Osteoblast (primary cell): ENCODE data around the gene KCNA10. TPM values are rescaled to one million over a fixed set of nuclear protein-coding genes. Genes with fewer than 3 reads are reported as not detected.
"Not testable (repeated sequence)": the region's sequence is repeated elsewhere in the genome, so short reads cannot be mapped to it uniquely, and the experiment has no call there.

Experiments
- DNase-seq: peaks from one replicate; pipeline ENCODE4 v3.0.0; 2011; ENCODE audit warnings: low spot score, mixed read lengths; ENCODE audit not compliant: insufficient read length; ENCODE audit errors: missing footprints
- H2AFZ ChIP-seq: 2 replicates; pipeline ENCODE4 v1.6.0; 2011; ENCODE audit warnings: mild to moderate bottlenecking, low read length
- H3K27ac ChIP-seq: 2 replicates; pipeline ENCODE4 v1.5.1; 2011; ENCODE audit warnings: mild to moderate bottlenecking, low read depth, low read length, moderate library complexity
- H3K27me3 ChIP-seq: 2 replicates; pipeline ENCODE4 v1.6.0; 2012; ENCODE audit warnings: mild to moderate bottlenecking, control low read depth, inconsistent platforms, low read length, moderate library complexity; ENCODE audit not compliant: insufficient read depth
- H3K36me3 ChIP-seq: 2 replicates; pipeline ENCODE4 v1.5.1; 2011; ENCODE audit warnings: mild to moderate bottlenecking, low read length, control low read depth, moderate library complexity; ENCODE audit not compliant: insufficient read depth
- H3K4me1 ChIP-seq: 2 replicates; pipeline ENCODE4 v1.5.1; 2011; ENCODE audit warnings: mild to moderate bottlenecking, low read length, control low read depth, moderate library complexity; ENCODE audit not compliant: insufficient read depth
- H3K4me2 ChIP-seq: 2 replicates; pipeline ENCODE4 v1.6.0; 2011; ENCODE audit warnings: mild to moderate bottlenecking, low read length; ENCODE audit not compliant: insufficient read depth
- H3K4me3 ChIP-seq: fragments of 200-600 bp; sonication (generic); 3 replicates; pipeline ENCODE4 v1.5.1; 2012; ENCODE audit warnings: mild to moderate bottlenecking, low read length, inconsistent platforms; ENCODE audit not compliant: insufficient read depth
- H3K79me2 ChIP-seq: 2 replicates; pipeline ENCODE4 v1.6.0; 2012; ENCODE audit warnings: mild to moderate bottlenecking, low read length, control low read depth, inconsistent platforms; ENCODE audit not compliant: insufficient read depth
- H3K9me3 ChIP-seq: 2 replicates; pipeline ENCODE4 v1.5.1; 2011; ENCODE audit warnings: low read depth, low read length, control low read depth
- H4K20me1 ChIP-seq: 2 replicates; pipeline ENCODE4 v1.6.0; 2012; ENCODE audit warnings: mild to moderate bottlenecking, low read length, control low read depth; ENCODE audit not compliant: insufficient read depth
- CTCF ChIP-seq: IDR thresholded peaks from 2 replicates; pipeline ENCODE4 v1.5.1; 2011; ENCODE audit warnings: mild to moderate bottlenecking, low read depth, low read length, moderate library complexity; ENCODE audit errors: extremely low read depth
- total RNA-seq: library from RNA; depleted of rRNA; stranded (reverse); fragments of >200 nt; gene quantifications from 2 replicates; pipeline ENCODE4 v1.2.3, GENCODE V29; 2012

Gene KCNA10
- total RNA-seq, 1 donor, result not detected

- no peaks in the 10 kb centered on the region for H3K9me3 ChIP-seq
- no peaks in the 10 kb centered on the region for H4K20me1 ChIP-seq
- no peaks in the 10 kb centered on the region for H3K4me1 ChIP-seq
- no peak for TF ChIP-seq CTCF
- DNase-seq, result no peak
- no peaks in the 10 kb centered on the region for H3K36me3 ChIP-seq
- no peaks in the 10 kb centered on the region for H3K27me3 ChIP-seq
- H2AFZ ChIP-seq, result no peak overlapping the region
- H3K4me3 ChIP-seq, result no peak overlapping the region
- no peaks in the 10 kb centered on the region for H3K79me2 ChIP-seq
- H3K4me2 ChIP-seq, result no peak overlapping the region
- H3K27ac ChIP-seq, result no peak overlapping the region
Measured at GRCh38 chr1:110513511-110513910, 5.5 kb downstream of the KCNA10 start.

GRCh38 chr1:110511436-110511835, 7.5 kb downstream of the KCNA10 start:
- H3K9me3 ChIP-seq, result no peaks in the 10 kb centered on the region
- H3K27me3 ChIP-seq, result peaks cover 3% of the 10 kb centered on the region
- no peak for DNase-seq
- H2AFZ ChIP-seq, result no peak overlapping the region
- H3K79me2 ChIP-seq, result no peaks in the 10 kb centered on the region
- H3K4me3 ChIP-seq, result no peak overlapping the region
- no peaks in the 10 kb centered on the region for H4K20me1 ChIP-seq
- no peak overlapping the region for H3K4me2 ChIP-seq
- no peak overlapping the region for H3K27ac ChIP-seq
- no peaks in the 10 kb centered on the region for H3K36me3 ChIP-seq
- no peak for TF ChIP-seq CTCF
- no peaks in the 10 kb centered on the region for H3K4me1 ChIP-seq

- H3K4me3 ChIP-seq, H3K79me2 ChIP-seq, DNase-seq, H4K20me1 ChIP-seq, H3K27ac ChIP-seq, H2AFZ ChIP-seq, H3K4me1 ChIP-seq, H3K36me3 ChIP-seq, H3K4me2 ChIP-seq, H3K27me3 ChIP-seq, H3K9me3 ChIP-seq: not testable (repeated sequence)
Measured at GRCh38 chr1:110510921-110511320, 8.1 kb downstream of the KCNA10 start.

GRCh38 chr1:110509655-110510054, 9.3 kb downstream of the KCNA10 start:
- Histone ChIP-seq H3K27ac (no peak overlapping the region), H3K79me2 (no peaks in the 10 kb centered on the region), H3K9me3 (no peaks in the 10 kb centered on the region), H3K4me1 (no peaks in the 10 kb centered on the region), H3K27me3 (peaks cover 3% of the 10 kb centered on the region), H3K36me3 (no peaks in the 10 kb centered on the region), H2AFZ (no peak overlapping the region), H3K4me3 (no peak overlapping the region), H4K20me1 (no peaks in the 10 kb centered on the region), H3K4me2 (no peak overlapping the region)
- TF ChIP-seq CTCF, result no peak
- DNase-seq, result no peak
